Inflammatory macrophage (primary cell): Measurements from ENCODE around the gene MEGF10.
A peak's percentile ranks its signal among the peaks of the same experiment; 100 is the strongest.

Source experiments
- DNase-seq, 2 donors: peaks; one replicate each; pipeline ENCODE4 v3.0.0-alpha.2; 2020 to 2022

Gene MEGF10

DNA sequence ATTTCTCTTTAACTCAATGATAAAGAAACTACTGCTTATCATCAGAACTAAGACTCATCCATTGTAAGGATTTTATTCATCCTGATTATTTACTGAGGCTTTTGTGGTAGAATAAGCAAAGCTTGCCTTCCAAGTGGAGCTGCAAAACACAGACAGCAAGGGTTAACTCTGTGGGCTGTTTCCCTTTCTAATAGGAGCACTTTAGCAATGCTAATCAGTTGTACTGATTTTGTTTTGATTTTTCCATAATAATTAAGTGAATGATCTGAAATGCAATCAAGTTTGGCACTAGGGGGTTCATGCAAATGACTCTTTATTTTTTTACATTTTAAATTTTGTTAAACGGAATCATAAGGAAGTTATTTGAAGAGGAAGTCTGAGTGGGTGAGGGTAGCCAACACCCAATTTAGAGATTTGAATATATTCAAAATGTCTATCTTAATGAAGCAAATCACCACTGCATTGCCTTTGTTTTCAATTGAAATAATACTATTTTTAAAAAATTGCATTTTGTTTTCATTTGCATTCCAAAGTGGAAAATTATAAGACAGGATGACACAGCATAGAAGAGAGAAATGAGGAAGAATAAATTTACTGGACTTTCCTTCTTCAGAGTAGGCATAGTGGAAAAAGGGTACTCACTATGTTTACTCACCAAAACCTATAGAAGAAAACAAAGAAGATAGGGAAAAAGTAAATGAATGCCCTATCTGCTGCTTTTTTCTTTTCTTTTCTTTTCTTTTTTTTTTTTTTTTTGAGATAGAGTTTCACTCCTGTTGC, 36.6 kb downstream of the MEGF10 start:
- peak in 1 of 2 donors; percentile 22 for DNase-seq

DNA sequence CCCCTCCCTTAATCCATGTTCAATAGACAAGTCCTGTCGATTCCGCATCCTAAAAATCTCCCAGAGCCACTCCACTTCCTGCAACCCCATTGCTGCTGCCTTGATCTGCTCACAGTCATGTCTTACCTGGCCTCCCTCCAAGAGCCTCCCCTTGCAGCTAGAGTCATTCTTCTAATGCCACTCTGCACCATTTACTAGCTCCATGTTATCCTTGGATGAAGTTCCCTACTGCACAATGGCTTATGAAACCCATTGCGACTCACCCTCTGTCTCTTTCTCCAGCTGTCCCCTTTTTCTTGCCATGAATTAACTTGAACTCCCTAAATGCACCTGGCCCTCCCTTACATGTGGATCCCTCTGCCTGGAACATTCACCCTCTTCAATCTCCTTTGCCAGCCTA, 39.5 kb downstream of the MEGF10 start:
- DNase-seq = no peak

DNA sequence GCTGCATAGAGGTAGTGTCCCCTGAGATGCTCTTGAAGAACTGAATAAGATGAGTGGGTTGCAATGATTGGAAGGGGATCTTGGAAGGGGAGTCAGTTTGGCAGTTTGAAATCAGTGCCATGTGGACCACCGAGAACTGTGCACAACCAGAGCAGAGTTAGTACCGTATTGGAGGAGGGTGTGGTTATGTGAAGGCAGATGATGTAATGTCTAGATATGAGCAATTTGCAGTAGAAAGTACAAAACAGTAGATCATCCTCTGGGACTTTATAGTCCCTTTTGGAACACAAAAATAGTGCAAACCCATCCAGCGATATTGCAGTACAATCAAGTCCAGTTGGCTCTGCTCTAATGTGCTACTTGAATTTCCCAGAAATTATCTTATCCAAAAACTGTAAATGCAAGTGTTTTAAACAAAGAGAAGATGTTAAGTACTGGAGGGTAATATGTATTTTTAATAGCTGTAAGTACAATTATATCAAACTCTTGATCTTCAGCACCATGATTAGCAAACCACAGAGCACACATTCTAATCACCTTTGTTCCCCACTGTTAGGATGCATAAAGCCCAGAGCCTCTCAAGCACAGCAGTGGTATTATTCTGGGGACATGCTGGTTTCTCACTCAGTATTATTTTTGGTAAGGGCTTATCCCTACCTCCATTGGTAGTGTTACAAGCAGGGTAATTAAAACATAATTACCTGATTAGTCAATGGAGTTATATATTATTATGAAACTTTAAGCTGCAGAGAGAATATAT, 41.5 kb downstream of the MEGF10 start:
- no peak for DNase-seq

DNA sequence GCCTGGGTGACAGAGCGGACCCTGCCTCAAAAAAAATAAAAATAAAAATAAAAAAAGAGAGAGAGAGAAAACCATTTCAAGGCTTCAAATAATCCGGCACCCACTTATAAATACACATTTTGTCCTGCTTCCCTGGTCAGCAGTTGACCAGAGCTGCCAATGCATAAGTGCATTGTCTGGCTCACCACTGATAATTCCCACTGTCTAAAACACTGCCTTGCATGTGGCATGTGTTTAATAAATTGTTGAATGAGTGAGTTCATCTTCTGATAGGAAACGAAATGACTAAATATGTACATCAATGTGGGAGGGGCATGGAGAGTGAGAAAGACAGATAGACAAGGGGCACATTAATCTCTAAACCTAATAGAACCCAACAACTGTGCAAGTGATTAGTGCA, 42.9 kb downstream of the MEGF10 start:
- DNase-seq = no peak

DNA sequence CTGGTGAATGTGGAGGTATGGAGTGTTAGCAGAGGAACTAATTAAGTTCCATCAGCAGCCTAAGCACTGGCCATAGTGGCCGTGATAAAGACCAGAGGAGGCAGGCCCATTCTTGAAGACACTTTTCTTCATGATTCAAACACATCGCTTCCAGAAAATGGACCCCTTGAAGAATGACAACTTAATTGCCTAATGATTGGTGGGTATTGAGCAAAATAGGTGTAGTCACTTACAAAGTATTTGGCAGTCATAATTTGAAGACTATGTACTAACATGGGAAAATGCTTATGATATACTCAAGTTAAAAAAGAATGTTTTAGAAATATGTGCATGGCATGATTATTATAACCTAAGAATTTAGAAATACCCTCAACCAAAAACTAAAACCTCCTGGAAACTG, 44.8 kb downstream of the MEGF10 start:
- no peak for DNase-seq

DNA sequence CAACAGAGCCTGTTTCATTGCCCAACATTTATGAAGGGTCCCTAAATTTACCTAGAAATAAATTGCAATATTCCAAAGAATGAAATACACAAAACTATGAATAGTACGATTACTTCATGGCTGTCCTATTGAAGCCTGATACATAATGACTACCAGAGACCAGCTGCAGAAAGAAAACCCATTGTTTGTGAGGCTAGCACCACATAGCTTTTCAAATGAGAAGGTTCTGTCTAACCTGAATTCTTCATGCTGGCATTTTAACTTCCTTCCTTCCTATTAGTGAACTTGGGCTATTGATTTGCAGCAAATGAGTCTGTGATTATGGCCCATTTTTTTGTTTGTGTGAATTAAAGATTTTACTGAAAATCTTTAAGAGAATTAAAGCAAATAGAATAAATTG, 47.3 kb downstream of the MEGF10 start:
- no peak for DNase-seq

DNA sequence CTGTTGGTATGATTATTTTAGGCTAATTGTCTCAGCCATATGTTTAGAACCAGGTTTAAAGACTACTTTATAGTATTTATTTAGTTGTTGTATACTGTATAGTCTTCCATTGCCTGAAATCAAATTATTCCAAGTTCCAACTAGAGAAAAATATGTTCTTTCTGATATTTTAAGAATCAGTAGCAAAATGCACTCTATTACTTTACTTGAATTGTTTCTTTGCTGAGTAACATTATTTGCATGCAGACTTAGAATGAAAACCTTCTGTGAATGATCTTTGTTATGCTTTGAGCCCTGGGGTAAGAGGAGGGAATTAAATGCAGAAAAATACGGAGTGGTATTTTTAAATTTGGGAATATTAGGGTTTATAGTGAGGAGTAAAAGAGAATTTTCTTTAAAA, 47.9 kb downstream of the MEGF10 start:
- DNase-seq = no peak

DNA sequence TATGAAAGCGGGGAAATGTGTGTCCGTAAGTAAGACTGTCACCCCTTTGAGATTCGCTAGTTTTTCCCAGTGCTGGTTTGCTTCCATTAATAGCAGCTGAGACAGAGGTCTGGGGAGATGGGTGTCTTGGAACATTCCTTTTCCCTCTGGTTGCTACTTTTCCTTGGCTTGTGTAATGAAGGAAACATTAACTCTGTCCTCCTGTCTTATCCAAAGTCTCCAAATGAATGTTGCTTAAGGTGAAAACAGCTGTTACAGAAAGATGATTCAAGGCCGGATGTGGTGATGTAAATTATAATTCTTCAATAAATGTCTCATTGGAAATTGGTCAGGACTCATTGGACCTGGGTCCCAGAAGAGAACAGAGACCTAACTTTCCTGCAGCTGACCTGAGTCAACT, 50.0 kb downstream of the MEGF10 start:
- no peak for DNase-seq

DNA sequence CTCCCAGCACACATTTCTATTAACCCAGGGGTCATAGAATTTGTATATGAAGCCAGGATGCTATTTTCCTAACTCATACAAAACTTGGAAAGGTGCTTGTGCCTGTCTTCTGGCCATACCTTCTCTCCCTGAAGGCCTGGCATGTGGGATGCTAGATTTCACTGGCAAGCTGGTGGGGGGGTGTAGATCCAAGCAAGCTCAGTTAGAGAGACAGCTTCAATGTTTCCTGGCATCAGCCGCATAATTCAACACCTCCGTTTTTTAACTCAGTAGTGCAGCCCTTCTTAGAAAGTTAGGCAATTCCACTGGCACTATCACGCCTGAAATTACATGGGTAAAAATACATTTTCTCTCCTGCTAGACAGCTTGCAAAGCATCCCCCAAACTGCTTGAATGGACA, 51.8 kb downstream of the MEGF10 start:
- DNase-seq = no peak

DNA sequence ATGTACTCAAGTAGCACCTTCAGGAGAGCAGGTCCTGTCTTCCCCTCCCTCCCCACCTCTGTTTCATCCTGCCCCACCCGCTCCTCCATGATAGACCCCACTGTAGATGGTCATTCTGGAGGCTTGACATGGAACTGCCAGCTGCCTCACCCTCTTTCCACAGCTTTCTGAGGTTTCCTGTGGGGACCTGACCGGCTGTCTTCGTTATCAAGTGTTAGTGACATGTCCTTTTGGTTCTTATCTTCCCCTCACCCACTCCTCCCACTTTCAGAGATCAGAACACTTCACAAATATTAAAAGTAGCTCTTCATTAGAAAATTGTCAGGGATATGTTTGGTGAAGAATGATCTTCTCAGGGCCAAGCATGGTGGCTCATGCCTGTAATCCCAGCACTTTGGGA, 52.7 kb downstream of the MEGF10 start:
- no peak for DNase-seq

DNA sequence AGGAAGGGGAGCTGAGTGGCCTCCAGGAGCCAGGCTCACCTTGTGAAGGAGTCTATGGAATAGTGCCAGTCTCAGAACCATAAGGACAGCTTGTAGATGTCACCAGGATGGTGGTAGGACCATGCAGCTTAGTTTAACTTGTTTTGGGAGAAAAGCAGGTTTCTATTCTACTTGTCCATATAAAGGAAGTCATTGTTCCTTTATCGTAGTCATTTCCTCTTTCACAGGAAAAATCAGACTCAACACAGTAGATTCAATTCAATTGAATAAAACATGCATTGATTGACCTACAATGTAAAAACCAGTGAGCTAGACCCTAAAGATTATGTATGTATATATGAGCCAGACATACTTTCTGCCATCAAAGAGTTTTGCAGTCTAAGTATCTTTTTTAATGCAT, 53.3 kb downstream of the MEGF10 start:
- DNase-seq = no peak

DNA sequence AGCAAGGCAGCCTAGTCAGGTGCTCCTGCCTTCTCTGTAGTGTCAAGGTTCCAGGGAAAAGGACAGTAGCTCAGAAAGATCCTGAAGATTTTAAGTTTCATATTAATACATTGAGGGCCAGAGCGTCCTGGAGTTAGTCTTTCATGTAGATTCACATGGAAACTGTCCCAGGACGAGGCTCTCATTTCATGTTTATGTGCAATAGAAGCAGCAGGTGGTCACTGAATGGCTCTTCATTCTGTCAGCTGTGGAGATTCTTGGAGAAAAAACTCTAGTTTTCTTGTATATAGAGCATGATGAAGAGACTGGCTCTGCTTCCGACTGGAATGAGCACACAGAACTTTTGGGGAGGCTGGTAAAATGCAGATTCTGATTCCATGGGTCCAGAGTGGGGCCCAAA, 54.3 kb downstream of the MEGF10 start:
- no peak for DNase-seq

DNA sequence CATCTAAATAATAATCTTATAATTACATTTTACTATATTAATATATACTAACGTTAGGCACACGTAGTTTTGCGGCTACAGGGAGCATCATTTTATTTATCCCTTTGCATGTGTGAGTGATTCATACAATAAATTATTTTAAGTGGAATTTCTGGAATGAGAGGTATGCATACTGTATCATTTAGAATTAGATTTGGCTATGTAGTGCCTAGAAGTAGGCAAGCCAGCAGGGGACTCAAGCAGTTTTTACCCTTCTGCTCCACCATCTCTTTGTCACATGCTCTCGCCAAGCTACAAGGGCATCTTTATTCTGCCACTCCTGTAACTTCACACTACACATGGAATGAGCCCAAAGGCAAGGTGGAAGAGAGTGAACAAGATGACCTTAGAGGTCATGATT, 60.8 kb downstream of the MEGF10 start:
- DNase-seq = no peak

DNA sequence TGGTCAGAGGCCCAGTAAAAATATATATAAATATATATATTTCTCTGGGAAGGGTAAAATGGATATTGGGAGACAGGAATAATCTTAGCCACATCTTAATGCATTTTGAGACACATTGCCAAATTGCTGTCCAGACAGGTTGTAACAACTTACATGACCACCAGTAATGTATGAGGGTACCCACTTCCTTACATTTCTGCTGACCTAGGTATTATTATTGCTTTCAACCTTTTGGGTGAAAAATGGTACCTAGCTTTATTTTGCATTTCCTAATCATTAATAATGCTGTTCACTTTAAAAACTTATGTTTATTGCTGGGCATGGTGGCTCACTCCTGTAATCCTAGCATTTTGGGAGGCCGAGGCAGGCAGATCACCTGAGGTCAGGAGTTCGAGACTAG, 61.5 kb downstream of the MEGF10 start:
- no peak for DNase-seq

DNA sequence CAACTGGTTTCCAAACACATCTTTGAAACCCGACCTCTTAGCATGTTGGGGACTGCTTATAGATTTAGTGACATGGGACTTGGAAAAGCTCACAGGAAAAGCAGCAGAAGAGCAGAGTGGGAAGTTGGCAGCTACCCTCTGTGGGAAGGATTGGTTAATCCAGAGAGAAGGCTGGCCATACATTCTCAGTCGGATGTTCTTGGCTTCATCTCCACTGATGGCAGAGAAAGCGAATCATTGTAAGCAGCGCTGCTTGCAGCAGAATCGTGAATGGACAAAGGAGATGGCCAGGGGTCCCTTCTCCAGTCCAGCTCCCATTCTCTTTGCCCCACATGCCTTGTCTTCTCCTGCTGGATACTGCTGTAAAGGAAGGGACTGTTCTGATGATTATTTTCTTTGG, 62.7 kb downstream of the MEGF10 start:
- DNase-seq = no peak

DNA sequence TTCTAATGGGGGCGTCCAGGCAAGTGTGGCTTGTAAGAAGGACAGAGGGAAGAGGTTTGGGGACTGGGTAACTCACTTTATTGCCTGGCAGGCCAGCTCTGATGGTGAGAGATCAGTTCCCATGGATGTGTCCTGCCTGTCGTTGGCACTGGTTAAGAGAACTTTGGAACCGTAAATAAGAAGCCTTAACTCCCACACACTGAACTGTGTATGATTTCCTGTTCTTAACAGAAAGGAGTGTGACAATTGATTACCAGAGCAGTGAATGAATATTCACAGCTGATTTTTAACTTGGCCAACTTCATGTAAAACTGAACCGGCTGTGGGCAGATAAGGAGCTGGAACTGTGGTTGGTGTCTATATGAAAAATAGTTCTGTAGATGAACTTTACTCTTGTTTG, 63.2 kb downstream of the MEGF10 start:
- DNase-seq = no peak

DNA sequence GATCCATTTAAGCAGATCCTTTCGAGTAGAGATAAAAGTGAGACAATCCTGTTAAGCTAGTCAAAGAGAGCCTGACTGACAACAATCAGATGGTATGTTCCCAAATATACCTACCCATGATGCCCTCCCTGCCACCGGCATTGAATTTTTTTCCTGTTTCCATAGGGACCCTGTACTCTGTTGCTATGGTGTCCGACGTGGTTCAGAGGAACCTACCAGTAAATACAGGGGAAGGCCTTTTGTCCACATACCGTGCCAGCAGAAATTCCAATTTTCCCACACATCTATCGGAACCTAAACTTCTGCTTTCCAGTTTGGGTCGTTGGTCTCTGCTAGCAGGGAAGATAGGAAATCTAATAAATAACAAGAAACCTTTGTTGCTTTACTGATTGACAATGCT, 64.7 kb downstream of the MEGF10 start:
- DNase-seq = no peak

DNA sequence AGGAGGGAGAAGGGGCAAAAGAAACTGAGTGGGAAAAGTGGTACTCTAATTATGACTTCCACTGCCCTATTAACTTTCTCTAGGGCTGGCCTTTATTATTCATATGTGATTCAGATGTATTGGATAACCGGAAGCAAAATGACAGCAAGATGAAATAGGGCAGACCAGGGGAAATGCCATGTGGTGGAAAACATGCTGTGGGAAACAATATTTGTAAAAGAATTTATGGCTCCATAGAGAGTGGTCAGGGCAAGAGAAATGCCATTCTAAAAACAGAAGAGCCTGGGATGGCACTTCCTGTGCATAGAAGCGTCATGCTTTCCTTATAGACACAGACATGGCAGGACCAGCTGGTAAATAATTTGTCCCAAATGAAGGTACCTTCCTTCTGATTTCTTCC, 67.7 kb downstream of the MEGF10 start:
- DNase-seq = no peak

DNA sequence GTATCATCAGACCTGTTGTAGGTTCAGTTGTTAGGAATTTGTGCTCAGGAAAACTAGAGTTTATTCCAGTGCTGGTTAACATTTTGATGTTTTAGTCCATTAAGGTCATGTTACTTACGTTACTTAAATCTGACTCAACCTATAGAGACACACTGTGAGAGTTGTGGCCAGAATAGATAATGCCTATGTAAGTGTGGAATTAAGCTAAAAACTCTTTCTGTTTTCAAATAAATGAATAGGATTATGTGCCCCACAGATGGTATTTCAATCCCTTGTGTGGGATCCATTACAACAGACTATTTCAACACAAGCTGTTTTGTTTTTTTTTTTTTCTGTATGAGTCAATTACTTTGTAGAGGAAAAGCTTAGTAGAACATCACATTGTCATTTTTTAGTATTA, 68.1 kb downstream of the MEGF10 start:
- peak; percentile 3 to 18 for DNase-seq

DNA sequence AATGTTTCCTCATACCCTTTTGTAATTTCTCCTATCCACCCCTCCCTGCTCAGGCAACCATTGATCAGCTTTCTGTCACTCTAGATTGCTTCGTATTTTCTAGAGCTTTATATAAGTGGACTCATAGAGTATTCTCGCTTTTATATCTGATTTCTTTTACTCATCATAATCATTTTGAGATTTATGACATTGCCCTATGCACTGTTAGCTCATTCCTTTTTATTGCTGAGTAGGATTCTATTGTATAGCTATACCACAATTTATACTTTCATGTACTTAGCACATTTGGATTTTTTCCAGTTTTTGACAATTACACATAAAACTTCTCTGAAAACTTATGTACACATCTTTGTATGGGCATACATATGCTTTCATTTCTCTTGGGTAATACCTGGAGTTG, 68.9 kb downstream of the MEGF10 start:
- DNase-seq = no peak

DNA sequence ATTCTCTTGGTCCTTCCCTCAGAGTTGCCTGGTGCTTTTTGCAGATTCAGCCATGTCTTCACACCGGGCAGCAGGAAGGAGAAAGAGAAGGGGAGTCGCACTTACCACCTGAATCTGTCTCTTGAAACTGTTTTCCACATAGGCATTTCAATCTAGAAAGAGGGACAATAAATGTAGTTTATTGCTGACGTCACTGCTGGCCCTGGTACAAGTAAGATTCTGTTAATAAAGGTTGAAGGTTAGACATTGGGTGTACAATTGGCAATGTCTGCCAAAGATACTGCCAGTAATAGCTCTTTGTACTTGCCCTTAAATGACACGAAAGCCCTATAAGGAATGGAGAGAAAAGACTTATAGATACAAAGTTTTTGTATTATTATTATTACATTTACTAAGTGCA, 72.8 kb downstream of the MEGF10 start:
- no peak for DNase-seq

DNA sequence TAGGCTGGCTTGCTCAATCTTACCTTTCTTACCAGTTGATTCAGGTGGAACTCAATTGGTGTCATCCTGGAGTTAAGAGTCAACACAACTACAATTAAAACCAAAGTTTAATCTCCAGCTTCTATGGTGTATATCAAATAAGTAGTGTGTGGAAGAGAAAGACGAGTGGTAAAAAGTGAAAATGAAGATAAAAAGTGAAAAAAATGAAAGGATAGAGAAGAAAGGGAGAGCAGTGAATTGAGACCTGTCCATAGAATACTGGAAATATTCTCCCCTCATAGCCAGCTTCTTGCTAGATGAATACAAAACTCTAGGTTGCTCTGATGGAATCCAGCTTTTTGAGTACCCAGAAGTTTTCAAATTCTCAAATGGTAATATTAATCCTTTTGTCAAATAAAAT, 76.4 kb downstream of the MEGF10 start:
- no peak for DNase-seq

DNA sequence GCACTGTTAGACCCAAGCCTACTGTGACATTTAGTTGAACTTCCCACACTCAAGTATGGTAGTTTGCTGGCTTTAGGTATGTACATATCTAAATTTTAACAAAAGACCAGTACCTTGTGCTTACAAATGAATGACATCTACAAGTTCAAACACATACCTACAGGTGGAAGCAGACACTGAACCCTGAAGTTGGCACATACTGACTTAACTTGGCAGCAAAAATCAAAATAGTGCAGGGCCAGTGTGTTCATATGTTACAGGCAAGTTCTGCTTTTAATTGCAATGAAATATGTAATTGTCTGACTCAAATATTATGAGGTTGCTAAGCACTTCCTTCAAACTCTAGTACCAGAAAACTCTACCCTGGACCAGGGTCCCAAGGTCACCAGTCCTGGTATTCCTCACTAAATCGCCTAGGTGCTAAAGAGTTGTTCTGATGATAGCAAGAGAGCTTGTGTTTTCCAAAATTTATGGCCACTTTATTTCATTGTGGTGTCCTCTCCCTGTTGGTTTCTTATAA, 77.4 kb downstream of the MEGF10 start:
- peak; percentile 10 to 28 for DNase-seq

DNA sequence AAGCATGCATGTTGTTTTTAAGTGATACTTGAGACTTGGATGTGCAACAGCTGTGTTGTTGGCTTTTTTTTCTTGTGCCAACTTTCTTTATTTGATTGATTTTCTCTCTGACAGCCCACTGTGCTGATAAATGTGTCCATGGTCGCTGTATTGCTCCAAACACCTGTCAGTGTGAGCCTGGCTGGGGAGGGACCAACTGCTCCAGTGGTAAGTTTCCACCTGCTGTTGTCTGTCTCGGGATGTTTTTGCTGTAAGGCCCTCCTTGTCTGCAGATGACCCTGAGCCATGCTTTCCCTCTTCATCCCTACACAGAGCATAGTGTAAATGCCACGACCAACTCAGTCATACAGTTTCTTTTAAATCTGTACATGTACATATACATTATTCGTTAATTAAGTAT, 79.2 kb downstream of the MEGF10 start:
- no peak for DNase-seq
